Vagina (tissue), 2 donors: Measurements from ENCODE around the gene GALNT9. TPM values are rescaled to one million over a fixed set of nuclear protein-coding genes. Genes with fewer than 3 reads are reported as not detected.

Experiments used
- DNase-seq, 2 donors: peaks; one replicate each; pipeline ENCODE4 v3.0.0-alpha.2; 2017; ENCODE audit errors: extremely low spot score in 2 of 2
- H3K27ac ChIP-seq: fragments of 200-600 bp; sonication (generic); one replicate; pipeline ENCODE4 v1.5.1; 2019
- H3K27me3 ChIP-seq: fragments of 200-600 bp; sonication (generic); one replicate; pipeline ENCODE4 v1.5.1; 2019
- H3K36me3 ChIP-seq, 2 donors: fragments of 200-600 bp; sonication (generic); one replicate each; pipeline ENCODE4 v1.5.1; 2017 to 2019
- H3K4me1 ChIP-seq: fragments of 200-600 bp; sonication (generic); one replicate; pipeline ENCODE4 v1.5.1; 2019
- H3K4me3 ChIP-seq, 2 donors: fragments of 200-600 bp; sonication (generic); 1 replicate in 1 of 2; 2 replicates in 1 of 2; pipeline ENCODE4 v1.5.1; 2016 to 2019
- H3K9me3 ChIP-seq: fragments of 200-600 bp; sonication (generic); one replicate; pipeline ENCODE4 v1.5.1; 2019
- POLR2A ChIP-seq, 2 donors: fragments of 450-650 bp; IDR thresholded peaks; one replicate each; pipeline ENCODE4 v1.6.1; 2017; ENCODE audit warnings: antibody characterized with exemption in 2 of 2, mild to moderate bottlenecking in 2 of 2, moderate library complexity in 2 of 2
- POLR2AphosphoS5 ChIP-seq, 2 donors: sonication (generic); formaldehyde crosslinking; IDR thresholded peaks; one replicate each; pipeline ENCODE4 v1.9.0; 2017; ENCODE audit warnings: antibody characterized with exemption in 2 of 2, mild to moderate bottlenecking in 2 of 2, low read depth in 1 of 2; ENCODE audit not compliant: insufficient read depth in 1 of 2
- intact Hi-C: fragments of 100-400 bp; cut with DNase I; formaldehyde crosslinking; loops from one replicate; pipeline ENCODE4 v1.15.1; 2023
- total RNA-seq: library from RNA; depleted of rRNA; stranded (reverse); fragments of >200 nt; gene quantifications from one replicate; pipeline ENCODE4 v1.2.3, GENCODE V29; 2016
- TF ChIP-seq, protein P1 (sequence below), 3 experiments: fragments of 450-650 bp in 2 of 3; fragments of 200-600 bp in 1 of 3; sonication (generic) in 1 of 3; IDR thresholded peaks; one replicate each; pipeline ENCODE4 v1.5.1; 2017 to 2019; ENCODE audit warnings: antibody characterized with exemption in 3 of 3, mild to moderate bottlenecking in 2 of 3, moderate library complexity in 2 of 3

GALNT9 gene
- total RNA-seq, 1 donor from 2014 or later: 1.5 TPM

GRCh38 chr12:132366341-132366861 lies 37.0 kb upstream of the GALNT9 start:
- DNase-seq: no peak
- H3K27me3 ChIP-seq: no peaks in the 10 kb centered on the region
- TF ChIP-seq, protein P1, sequence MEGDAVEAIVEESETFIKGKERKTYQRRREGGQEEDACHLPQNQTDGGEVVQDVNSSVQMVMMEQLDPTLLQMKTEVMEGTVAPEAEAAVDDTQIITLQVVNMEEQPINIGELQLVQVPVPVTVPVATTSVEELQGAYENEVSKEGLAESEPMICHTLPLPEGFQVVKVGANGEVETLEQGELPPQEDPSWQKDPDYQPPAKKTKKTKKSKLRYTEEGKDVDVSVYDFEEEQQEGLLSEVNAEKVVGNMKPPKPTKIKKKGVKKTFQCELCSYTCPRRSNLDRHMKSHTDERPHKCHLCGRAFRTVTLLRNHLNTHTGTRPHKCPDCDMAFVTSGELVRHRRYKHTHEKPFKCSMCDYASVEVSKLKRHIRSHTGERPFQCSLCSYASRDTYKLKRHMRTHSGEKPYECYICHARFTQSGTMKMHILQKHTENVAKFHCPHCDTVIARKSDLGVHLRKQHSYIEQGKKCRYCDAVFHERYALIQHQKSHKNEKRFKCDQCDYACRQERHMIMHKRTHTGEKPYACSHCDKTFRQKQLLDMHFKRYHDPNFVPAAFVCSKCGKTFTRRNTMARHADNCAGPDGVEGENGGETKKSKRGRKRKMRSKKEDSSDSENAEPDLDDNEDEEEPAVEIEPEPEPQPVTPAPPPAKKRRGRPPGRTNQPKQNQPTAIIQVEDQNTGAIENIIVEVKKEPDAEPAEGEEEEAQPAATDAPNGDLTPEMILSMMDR (IDR thresholded peaks at IDR 0.05): no peak
- TF ChIP-seq POLR2AphosphoS5 (IDR thresholded peaks at IDR 0.05; ENCODE audit: insufficient read depth in 1 of 2, low read depth in 1 of 2) (no peak), POLR2A (IDR thresholded peaks at IDR 0.05) (no peak)
- H3K27ac ChIP-seq: no peak overlapping the region
- H3K4me3 ChIP-seq: no peak overlapping the region
- intact Hi-C loops: no loop called here
- H3K36me3 ChIP-seq: no peaks in the 10 kb centered on the region
- no peaks in the 10 kb centered on the region for H3K9me3 ChIP-seq
- no peaks in the 10 kb centered on the region for H3K4me1 ChIP-seq

GRCh38 chr12:132365226-132365625 lies 35.8 kb upstream of the GALNT9 start:
- intact Hi-C loops: no loop called here
- Histone ChIP-seq H3K36me3 (no peaks in the 10 kb centered on the region), H3K27me3 (no peaks in the 10 kb centered on the region), H3K4me3 (no peak overlapping the region), H3K9me3 (no peaks in the 10 kb centered on the region), H3K27ac (no peak overlapping the region), H3K4me1 (no peaks in the 10 kb centered on the region)
- TF ChIP-seq, protein P1 (IDR thresholded peaks at IDR 0.05): no peak
- TF ChIP-seq POLR2AphosphoS5 (IDR thresholded peaks at IDR 0.05; ENCODE audit: insufficient read depth in 1 of 2, low read depth in 1 of 2): no peak
- TF ChIP-seq POLR2A (IDR thresholded peaks at IDR 0.05): no peak
- DNase-seq: no peak

DNA sequence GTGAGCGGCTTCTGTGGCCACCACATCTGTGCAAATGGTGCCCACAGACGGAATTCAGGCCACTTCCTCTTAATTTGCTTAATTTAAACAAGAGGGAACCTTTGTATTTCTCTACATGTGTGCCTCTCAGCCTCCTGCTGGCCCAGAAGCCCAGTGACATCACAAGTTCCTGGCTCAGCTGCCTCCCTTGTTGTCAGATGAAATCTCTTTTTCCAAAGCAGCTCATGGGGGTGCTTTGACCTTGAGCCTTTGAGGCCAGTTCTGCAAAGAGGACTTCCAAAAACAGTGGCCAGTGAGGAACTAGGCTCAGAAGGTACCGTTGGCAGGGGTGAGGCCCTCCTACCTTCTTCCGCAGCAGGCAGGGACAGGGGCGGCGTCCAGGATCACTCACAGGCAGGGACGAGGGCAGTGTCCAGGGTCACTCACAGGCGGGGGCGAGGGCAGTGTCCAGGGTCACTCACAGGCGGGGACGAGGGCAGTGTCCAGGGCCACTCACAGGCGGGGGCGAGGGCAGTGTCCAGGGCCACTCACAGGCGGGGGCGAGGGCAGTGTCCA lies 35.0 kb upstream of the GALNT9 start:
- TF ChIP-seq, protein P1 (IDR thresholded peaks at IDR 0.05): no peak
- TF ChIP-seq POLR2A (IDR thresholded peaks at IDR 0.05) (no peak), POLR2AphosphoS5 (IDR thresholded peaks at IDR 0.05; ENCODE audit: insufficient read depth in 1 of 2, low read depth in 1 of 2) (no peak)
- H3K4me3 ChIP-seq: no peak overlapping the region
- H3K9me3 ChIP-seq: no peaks in the 10 kb centered on the region
- intact Hi-C loops: no loop called here
- no peaks in the 10 kb centered on the region for H3K27me3 ChIP-seq
- no peaks in the 10 kb centered on the region for H3K4me1 ChIP-seq
- no peak for DNase-seq
- H3K36me3 ChIP-seq: no peaks in the 10 kb centered on the region
- H3K27ac ChIP-seq: no peak overlapping the region

DNA sequence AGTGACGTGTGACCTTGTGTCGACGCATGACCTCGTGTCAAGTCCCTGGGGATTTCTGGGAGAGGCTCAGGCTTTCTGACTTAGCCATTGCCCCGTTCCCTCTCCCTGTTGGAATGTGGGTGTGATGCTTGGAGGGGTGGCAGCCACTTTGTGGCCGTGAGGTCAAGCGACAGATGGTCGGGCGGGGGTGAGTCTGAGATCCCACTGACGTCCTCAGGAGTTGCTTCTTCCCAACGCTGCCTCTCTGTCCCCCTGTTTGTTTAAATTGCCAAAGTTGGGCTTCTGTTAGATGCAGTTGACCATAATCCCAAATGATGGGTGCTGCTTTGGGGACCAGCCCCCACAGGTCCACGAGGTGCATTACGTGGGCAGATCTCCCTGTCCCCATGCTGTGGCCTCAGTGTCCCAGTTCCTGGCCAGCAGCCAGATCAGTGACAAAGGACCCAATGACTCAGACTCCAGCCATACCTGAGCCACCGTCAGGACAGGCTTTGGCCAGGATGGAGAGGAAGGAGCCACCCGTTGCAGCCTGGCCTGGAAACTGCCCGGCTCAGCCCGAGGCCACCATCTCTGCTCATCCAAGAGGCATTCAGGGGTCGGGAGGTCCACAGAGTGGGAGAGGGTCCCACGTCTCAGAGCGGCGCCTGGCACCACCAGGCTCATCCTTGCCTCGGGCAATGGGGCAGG lies 34.4 kb upstream of the GALNT9 start:
- TF ChIP-seq POLR2AphosphoS5 (IDR thresholded peaks at IDR 0.05; ENCODE audit: insufficient read depth in 1 of 2, low read depth in 1 of 2) (no peak), POLR2A (IDR thresholded peaks at IDR 0.05) (no peak)
- TF ChIP-seq, protein P1 (IDR thresholded peaks at IDR 0.05): no peak
- Histone ChIP-seq H3K4me3 (no peak overlapping the region), H3K27me3 (no peaks in the 10 kb centered on the region), H3K4me1 (no peaks in the 10 kb centered on the region), H3K27ac (no peak overlapping the region), H3K36me3 (no peaks in the 10 kb centered on the region), H3K9me3 (no peaks in the 10 kb centered on the region)
- intact Hi-C loops: no loop called here
- no peak for DNase-seq
